HepG2 (cell line): ENCODE results near the gene NTMT1. TPM values are rescaled to one million over a fixed set of nuclear protein-coding genes. Genes with fewer than 3 reads are reported as not detected.
A peak's percentile ranks its signal among the peaks of the same experiment; 100 is the strongest.

Experiments
- GABPA ChIP-seq, 2 experiments: IDR thresholded peaks; 2 replicates each; pipeline ENCODE4 v1.6.1; 2011 to 2016; ENCODE audit warnings: low read depth in 2 of 2, low read length in 1 of 2, missing biosample characterization in 1 of 2, missing genetic modification characterization in 1 of 2
- HOXA5 ChIP-seq: sonication (generic); formaldehyde crosslinking; IDR thresholded peaks from 2 replicates; pipeline ENCODE4 v1.4.0; 2020; ENCODE audit warnings: missing genetic modification reagents
- IRF2 ChIP-seq: IDR thresholded peaks from 2 replicates; pipeline ENCODE4 v1.6.1; 2018; ENCODE audit warnings: missing genetic modification reagents, missing compliant biosample characterization
- MAFG ChIP-seq: sonication (generic); formaldehyde crosslinking; IDR thresholded peaks from 2 replicates; pipeline ENCODE4 v1.5.1; 2020; ENCODE audit warnings: mild to moderate bottlenecking, missing genetic modification reagents
- MYC ChIP-seq: sonication (generic); formaldehyde crosslinking; IDR thresholded peaks from 2 replicates; pipeline ENCODE4 v1.9.0; 2021; ENCODE audit warnings: missing genetic modification reagents, borderline replicate concordance
- PCBP2 ChIP-seq: fragments of 200-400 bp; formaldehyde crosslinking; optimal IDR thresholded peaks from 2 replicates; pipeline ENCODE3; 2018; ENCODE audit warnings: low read length, low read depth; ENCODE audit not compliant: poor library complexity, severe bottlenecking
- RAD21 ChIP-seq: fragments of 450-650 bp; formaldehyde crosslinking; IDR thresholded peaks from 2 replicates; pipeline ENCODE4 v1.5.0; 2020; ENCODE audit warnings: mild to moderate bottlenecking
- SCMH1 ChIP-seq: sonication (generic); formaldehyde crosslinking; IDR thresholded peaks from 2 replicates; pipeline ENCODE4 v1.9.0; 2021; ENCODE audit warnings: missing genetic modification reagents, mild to moderate bottlenecking, borderline replicate concordance
- ZSCAN9 ChIP-seq: IDR thresholded peaks from 2 replicates; pipeline ENCODE4 v1.6.1; 2016; ENCODE audit warnings: borderline replicate concordance
- polyA plus RNA-seq, 8 experiments: library from polyadenylated mRNA; depleted of rRNA in 3 of 8; stranded (reverse) in 7 of 8; unstranded in 1 of 8; fragments of >200 nt; fragmentation: Illumina TruSeq in 4 of 8; extraction: Trizol in 4 of 8; gene quantifications; 2 replicates each; pipeline versions ENCODE4 v1.2.1 to v1.2.3, GENCODE V29; 2011 to 2016; ENCODE audit warnings: low read depth in 4 of 8, missing spikeins in 1 of 8, mixed read lengths in 1 of 8; ENCODE audit not compliant: insufficient read depth in 1 of 8
- total RNA-seq, 5 experiments: library from RNA; depleted of rRNA; stranded (reverse); fragments of >200 nt; fragmentation: Illumina TruSeq; extraction: Trizol; gene quantifications; 2 replicates each; pipeline ENCODE4 v1.2.3, GENCODE V29; 2016; ENCODE audit warnings: low read depth in 1 of 5
- TF ChIP-seq, protein P1 (sequence below): sonication (generic); formaldehyde crosslinking; IDR thresholded peaks from 2 replicates; pipeline ENCODE4 v1.4.0; 2020; ENCODE audit warnings: missing genetic modification reagents, borderline replicate concordance
- TF ChIP-seq, protein P2 (sequence below): sonication (generic); formaldehyde crosslinking; IDR thresholded peaks from 2 replicates; pipeline ENCODE4 v1.5.0; 2020; ENCODE audit warnings: mild to moderate bottlenecking, missing genetic modification reagents
- TF ChIP-seq, protein P3 (sequence below): sonication (generic); formaldehyde crosslinking; IDR thresholded peaks from 2 replicates; pipeline ENCODE4 v1.4.0; 2020; ENCODE audit warnings: missing genetic modification reagents
- TF ChIP-seq, protein P4 (sequence below): sonication (generic); formaldehyde crosslinking; IDR thresholded peaks from 2 replicates; pipeline ENCODE4 v1.4.0; 2020; ENCODE audit warnings: missing genetic modification reagents, borderline replicate concordance
- TF ChIP-seq, protein P5 (sequence below): sonication (generic); formaldehyde crosslinking; IDR thresholded peaks from 2 replicates; pipeline ENCODE4 v1.9.0; 2021; ENCODE audit warnings: missing genetic modification reagents, borderline replicate concordance

Gene NTMT1
- total and polyA plus RNA-seq, 2 of the 13 experiments (the other 11 are each of a cell fraction or from before 2014, with no cell fraction given) = 49.1 to 53.8 TPM

DNA sequence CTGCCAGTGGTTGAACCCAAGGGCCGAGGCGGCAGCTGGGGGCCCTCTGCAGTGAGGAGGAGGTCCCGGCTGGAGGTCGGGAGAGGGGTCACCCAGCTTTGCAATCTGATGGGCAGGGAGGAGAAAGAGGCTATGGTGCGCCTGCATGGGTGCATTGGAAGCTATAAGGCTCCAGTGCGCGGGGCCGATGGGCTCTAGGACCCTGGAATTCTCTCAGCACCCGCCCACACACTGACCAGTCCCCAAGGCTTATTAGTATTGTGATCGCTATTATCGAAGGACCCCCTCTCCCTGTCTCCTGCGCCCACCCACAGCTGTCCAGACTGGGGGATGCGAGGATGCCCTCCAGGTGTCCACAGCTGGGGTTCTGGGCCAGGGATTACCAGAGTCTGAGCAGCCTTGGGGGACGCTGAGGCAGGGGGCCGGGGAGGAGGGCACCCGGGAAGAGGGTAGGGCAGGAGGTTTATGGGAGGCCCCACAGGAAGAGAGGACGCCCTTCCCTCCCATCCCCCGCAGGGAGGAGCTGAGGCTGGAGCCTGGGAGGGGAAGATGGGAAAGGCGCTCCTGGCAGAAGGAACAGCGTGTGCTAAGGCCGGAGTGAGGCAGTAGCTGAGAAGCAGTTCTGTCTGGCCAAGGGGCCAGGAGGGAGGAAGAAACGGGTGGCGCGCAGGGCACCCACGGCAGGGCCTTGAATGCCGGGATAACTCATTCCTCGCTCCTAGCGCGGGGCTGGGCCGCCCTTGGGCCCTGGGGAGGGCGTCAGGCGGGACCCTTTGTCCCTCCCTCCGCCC is 29.2 kb upstream of the NTMT1 start (continued):
- TF ChIP-seq, protein P1, sequence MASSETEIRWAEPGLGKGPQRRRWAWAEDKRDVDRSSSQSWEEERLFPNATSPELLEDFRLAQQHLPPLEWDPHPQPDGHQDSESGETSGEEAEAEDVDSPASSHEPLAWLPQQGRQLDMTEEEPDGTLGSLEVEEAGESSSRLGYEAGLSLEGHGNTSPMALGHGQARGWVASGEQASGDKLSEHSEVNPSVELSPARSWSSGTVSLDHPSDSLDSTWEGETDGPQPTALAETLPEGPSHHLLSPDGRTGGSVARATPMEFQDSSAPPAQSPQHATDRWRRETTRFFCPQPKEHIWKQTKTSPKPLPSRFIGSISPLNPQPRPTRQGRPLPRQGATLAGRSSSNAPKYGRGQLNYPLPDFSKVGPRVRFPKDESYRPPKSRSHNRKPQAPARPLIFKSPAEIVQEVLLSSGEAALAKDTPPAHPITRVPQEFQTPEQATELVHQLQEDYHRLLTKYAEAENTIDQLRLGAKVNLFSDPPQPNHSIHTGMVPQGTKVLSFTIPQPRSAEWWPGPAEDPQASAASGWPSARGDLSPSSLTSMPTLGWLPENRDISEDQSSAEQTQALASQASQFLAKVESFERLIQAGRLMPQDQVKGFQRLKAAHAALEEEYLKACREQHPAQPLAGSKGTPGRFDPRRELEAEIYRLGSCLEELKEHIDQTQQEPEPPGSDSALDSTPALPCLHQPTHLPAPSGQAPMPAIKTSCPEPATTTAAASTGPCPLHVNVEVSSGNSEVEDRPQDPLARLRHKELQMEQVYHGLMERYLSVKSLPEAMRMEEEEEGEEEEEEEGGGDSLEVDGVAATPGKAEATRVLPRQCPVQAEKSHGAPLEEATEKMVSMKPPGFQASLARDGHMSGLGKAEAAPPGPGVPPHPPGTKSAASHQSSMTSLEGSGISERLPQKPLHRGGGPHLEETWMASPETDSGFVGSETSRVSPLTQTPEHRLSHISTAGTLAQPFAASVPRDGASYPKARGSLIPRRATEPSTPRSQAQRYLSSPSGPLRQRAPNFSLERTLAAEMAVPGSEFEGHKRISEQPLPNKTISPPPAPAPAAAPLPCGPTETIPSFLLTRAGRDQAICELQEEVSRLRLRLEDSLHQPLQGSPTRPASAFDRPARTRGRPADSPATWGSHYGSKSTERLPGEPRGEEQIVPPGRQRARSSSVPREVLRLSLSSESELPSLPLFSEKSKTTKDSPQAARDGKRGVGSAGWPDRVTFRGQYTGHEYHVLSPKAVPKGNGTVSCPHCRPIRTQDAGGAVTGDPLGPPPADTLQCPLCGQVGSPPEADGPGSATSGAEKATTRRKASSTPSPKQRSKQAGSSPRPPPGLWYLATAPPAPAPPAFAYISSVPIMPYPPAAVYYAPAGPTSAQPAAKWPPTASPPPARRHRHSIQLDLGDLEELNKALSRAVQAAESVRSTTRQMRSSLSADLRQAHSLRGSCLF = no peak
- TF ChIP-seq, protein P2, sequence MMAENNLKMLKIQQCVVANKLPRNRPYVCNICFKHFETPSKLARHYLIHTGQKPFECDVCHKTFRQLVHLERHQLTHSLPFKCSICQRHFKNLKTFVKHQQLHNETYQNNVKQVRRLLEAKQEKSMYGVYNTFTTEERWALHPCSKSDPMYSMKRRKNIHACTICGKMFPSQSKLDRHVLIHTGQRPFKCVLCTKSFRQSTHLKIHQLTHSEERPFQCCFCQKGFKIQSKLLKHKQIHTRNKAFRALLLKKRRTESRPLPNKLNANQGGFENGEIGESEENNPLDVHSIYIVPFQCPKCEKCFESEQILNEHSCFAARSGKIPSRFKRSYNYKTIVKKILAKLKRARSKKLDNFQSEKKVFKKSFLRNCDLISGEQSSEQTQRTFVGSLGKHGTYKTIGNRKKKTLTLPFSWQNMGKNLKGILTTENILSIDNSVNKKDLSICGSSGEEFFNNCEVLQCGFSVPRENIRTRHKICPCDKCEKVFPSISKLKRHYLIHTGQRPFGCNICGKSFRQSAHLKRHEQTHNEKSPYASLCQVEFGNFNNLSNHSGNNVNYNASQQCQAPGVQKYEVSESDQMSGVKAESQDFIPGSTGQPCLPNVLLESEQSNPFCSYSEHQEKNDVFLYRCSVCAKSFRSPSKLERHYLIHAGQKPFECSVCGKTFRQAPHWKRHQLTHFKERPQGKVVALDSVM (CRISPR knock-in tag) = peak; percentile 64
- TF ChIP-seq IRF2 (CRISPR knock-in tag) = no peak; the same call in 1 of the 2 replicates
- TF ChIP-seq RAD21 (CRISPR knock-in tag) = no peak
- TF ChIP-seq, protein P3, sequence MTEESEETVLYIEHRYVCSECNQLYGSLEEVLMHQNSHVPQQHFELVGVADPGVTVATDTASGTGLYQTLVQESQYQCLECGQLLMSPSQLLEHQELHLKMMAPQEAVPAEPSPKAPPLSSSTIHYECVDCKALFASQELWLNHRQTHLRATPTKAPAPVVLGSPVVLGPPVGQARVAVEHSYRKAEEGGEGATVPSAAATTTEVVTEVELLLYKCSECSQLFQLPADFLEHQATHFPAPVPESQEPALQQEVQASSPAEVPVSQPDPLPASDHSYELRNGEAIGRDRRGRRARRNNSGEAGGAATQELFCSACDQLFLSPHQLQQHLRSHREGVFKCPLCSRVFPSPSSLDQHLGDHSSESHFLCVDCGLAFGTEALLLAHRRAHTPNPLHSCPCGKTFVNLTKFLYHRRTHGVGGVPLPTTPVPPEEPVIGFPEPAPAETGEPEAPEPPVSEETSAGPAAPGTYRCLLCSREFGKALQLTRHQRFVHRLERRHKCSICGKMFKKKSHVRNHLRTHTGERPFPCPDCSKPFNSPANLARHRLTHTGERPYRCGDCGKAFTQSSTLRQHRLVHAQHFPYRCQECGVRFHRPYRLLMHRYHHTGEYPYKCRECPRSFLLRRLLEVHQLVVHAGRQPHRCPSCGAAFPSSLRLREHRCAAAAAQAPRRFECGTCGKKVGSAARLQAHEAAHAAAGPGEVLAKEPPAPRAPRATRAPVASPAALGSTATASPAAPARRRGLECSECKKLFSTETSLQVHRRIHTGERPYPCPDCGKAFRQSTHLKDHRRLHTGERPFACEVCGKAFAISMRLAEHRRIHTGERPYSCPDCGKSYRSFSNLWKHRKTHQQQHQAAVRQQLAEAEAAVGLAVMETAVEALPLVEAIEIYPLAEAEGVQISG (CRISPR knock-in tag) = peak; percentile 43
- peak; percentile 61; the same call in 1 of the 2 replicates for TF ChIP-seq ZSCAN9 (CRISPR knock-in tag)
- 0 out of 2 replicates have a peak, but pooled peaks have one; percentile 4 for TF ChIP-seq HOXA5 (CRISPR knock-in tag)
- TF ChIP-seq, protein P4, sequence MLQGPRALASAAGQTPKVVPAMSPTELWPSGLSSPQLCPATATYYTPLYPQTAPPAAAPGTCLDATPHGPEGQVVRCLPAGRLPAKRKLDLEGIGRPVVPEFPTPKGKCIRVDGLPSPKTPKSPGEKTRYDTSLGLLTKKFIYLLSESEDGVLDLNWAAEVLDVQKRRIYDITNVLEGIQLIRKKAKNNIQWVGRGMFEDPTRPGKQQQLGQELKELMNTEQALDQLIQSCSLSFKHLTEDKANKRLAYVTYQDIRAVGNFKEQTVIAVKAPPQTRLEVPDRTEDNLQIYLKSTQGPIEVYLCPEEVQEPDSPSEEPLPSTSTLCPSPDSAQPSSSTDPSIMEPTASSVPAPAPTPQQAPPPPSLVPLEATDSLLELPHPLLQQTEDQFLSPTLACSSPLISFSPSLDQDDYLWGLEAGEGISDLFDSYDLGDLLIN (CRISPR knock-in tag) = no peak
- TF ChIP-seq, protein P5, sequence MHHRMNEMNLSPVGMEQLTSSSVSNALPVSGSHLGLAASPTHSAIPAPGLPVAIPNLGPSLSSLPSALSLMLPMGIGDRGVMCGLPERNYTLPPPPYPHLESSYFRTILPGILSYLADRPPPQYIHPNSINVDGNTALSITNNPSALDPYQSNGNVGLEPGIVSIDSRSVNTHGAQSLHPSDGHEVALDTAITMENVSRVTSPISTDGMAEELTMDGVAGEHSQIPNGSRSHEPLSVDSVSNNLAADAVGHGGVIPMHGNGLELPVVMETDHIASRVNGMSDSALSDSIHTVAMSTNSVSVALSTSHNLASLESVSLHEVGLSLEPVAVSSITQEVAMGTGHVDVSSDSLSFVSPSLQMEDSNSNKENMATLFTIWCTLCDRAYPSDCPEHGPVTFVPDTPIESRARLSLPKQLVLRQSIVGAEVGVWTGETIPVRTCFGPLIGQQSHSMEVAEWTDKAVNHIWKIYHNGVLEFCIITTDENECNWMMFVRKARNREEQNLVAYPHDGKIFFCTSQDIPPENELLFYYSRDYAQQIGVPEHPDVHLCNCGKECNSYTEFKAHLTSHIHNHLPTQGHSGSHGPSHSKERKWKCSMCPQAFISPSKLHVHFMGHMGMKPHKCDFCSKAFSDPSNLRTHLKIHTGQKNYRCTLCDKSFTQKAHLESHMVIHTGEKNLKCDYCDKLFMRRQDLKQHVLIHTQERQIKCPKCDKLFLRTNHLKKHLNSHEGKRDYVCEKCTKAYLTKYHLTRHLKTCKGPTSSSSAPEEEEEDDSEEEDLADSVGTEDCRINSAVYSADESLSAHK (CRISPR knock-in tag) = no peak
- TF ChIP-seq MYC (CRISPR knock-in tag) = peak; percentile 45
- TF ChIP-seq MAFG = no peak
- peak; percentile 23 for TF ChIP-seq PCBP2
- TF ChIP-seq GABPA (IDR thresholded peaks at IDR 0.05; ENCODE audit: low read depth, low read length) = peak; percentile 16; the same call in 1 of the 2 replicates
- TF ChIP-seq GABPA (CRISPR knock-in tag; IDR thresholded peaks at IDR 0.05; ENCODE audit: low read depth) = no peak; the same call in none of the 2 replicates
- TF ChIP-seq SCMH1 (CRISPR knock-in tag) = no peak
